BJ (cell line): ENCODE data around the gene TAS2R38. TPM values are rescaled to one million over a fixed set of nuclear protein-coding genes. Genes with fewer than 3 reads are reported as not detected.

Experiments
- CTCF ChIA-PET: fragments of 350-600 bp; formaldehyde crosslinking; extraction: SDS; loops from one replicate; lab custom pipeline; 2021; ENCODE audit warnings: antibody characterized with exemption, inconsistent platforms; lab: Yijun Ruan, JAX
- POLR2A ChIA-PET: fragments of 300-600 bp; sonication (Branson Sonifier 250); formaldehyde crosslinking; extraction: SDS; loops from one replicate; lab custom pipeline; 2021; ENCODE audit warnings: antibody characterized with exemption; lab: Charles Lee
- DNase-seq: peaks from one replicate; pipeline ENCODE4 v3.0.0-alpha.2; 2011; ENCODE audit warnings: low read depth
- H3K27me3 ChIP-seq: 2 replicates; pipeline ENCODE4 v1.6.0; 2011; ENCODE audit warnings: low read length; ENCODE audit not compliant: control insufficient read depth, insufficient read depth
- H3K36me3 ChIP-seq: 2 replicates; pipeline ENCODE4 v1.5.1; 2011; ENCODE audit warnings: low read length; ENCODE audit not compliant: control insufficient read depth, insufficient read depth
- H3K4me3 ChIP-seq: 2 replicates; pipeline ENCODE4 v1.5.1; 2011; ENCODE audit warnings: low read depth, mild to moderate bottlenecking, control low read depth, low read length
- CTCF ChIP-seq: IDR thresholded peaks from 2 replicates; pipeline ENCODE4 v1.5.1; 2011; ENCODE audit warnings: low read depth, mild to moderate bottlenecking, control low read depth, inconsistent platforms, low read length, moderate library complexity; ENCODE audit not compliant: insufficient read depth
- polyA plus RNA-seq: library from polyadenylated mRNA; depleted of rRNA; stranded (reverse); fragments of >200 nt; gene quantifications from 2 replicates; pipeline ENCODE4 v1.2.3, GENCODE V29; 2011

Gene TAS2R38
- polyA plus RNA-seq, 1 experiment = not detected

- no peak for TF ChIP-seq CTCF
- no peaks in the 10 kb centered on the region for H3K27me3 ChIP-seq
- POLR2A ChIA-PET = no interaction called here
- H3K36me3 ChIP-seq = no peaks in the 10 kb centered on the region
- CTCF ChIA-PET = interaction anchor here (0.6 kb wide), 1 partner anchor 12 kb away, joined by 3 read pairs; no protein-coding TSS in a partner anchor
- H3K4me3 ChIP-seq = no peak overlapping the region
- no peak for DNase-seq
These were observed 25.6 kb upstream of the TAS2R38 start for GRCh38 chr7:141999058-141999623.

GRCh38 chr7:141993354-141993753 is 19.8 kb upstream of the TAS2R38 start:
- ChIA-PET POLR2A (no interaction called here), CTCF (no interaction called here)
- Histone ChIP-seq H3K27me3 (no peaks in the 10 kb centered on the region), H3K36me3 (no peaks in the 10 kb centered on the region), H3K4me3 (no peak overlapping the region)
- no peak for DNase-seq
- no peak for TF ChIP-seq CTCF

- TF ChIP-seq CTCF = no peak
- CTCF ChIA-PET = no interaction called here
- DNase-seq = no peak
- Histone ChIP-seq H3K27me3 (no peaks in the 10 kb centered on the region), H3K4me3 (no peak overlapping the region), H3K36me3 (no peaks in the 10 kb centered on the region)
- POLR2A ChIA-PET = no interaction called here
These were observed 19.1 kb upstream of the TAS2R38 start for GRCh38 chr7:141992688-141993087.

- Histone ChIP-seq H3K4me3 (no peak overlapping the region), H3K27me3 (no peaks in the 10 kb centered on the region), H3K36me3 (no peaks in the 10 kb centered on the region)
- TF ChIP-seq CTCF = no peak
- no peak for DNase-seq
- ChIA-PET POLR2A (no interaction called here), CTCF (no interaction called here)
These were observed 18.6 kb upstream of the TAS2R38 start for GRCh38 chr7:141992156-141992555.

GRCh38 chr7:141991140-141991539 is 17.6 kb upstream of the TAS2R38 start:
- no peak for DNase-seq
- H3K4me3 ChIP-seq = no peak overlapping the region
- CTCF ChIA-PET = no interaction called here
- no peak for TF ChIP-seq CTCF
- no peaks in the 10 kb centered on the region for H3K27me3 ChIP-seq
- no peaks in the 10 kb centered on the region for H3K36me3 ChIP-seq
- POLR2A ChIA-PET = no interaction called here
